DOHH2 (cell line): ENCODE data around the gene MYO5A.

Source experiments
- EZH2phosphoT487 ChIP-seq: fragments of 200-600 bp; sonication (generic); IDR thresholded peaks from 2 replicates; pipeline ENCODE4 v1.6.1; 2017; ENCODE audit warnings: borderline replicate concordance, mild to moderate bottlenecking, antibody characterized with exemption, low read length, moderate library complexity, mixed read lengths
- TF ChIP-seq, protein P1 (sequence below): fragments of 200-600 bp; sonication (generic); IDR thresholded peaks from one replicate; pipeline ENCODE4 v1.5.1; 2014; ENCODE audit warnings: antibody characterized with exemption, mild to moderate bottlenecking, low read depth, low read length; ENCODE audit not compliant: poor library complexity, severe bottlenecking

GRCh38 chr15:52518487-52519371, 10.0 kb downstream of the MYO5A start:
- TF ChIP-seq, protein P1, sequence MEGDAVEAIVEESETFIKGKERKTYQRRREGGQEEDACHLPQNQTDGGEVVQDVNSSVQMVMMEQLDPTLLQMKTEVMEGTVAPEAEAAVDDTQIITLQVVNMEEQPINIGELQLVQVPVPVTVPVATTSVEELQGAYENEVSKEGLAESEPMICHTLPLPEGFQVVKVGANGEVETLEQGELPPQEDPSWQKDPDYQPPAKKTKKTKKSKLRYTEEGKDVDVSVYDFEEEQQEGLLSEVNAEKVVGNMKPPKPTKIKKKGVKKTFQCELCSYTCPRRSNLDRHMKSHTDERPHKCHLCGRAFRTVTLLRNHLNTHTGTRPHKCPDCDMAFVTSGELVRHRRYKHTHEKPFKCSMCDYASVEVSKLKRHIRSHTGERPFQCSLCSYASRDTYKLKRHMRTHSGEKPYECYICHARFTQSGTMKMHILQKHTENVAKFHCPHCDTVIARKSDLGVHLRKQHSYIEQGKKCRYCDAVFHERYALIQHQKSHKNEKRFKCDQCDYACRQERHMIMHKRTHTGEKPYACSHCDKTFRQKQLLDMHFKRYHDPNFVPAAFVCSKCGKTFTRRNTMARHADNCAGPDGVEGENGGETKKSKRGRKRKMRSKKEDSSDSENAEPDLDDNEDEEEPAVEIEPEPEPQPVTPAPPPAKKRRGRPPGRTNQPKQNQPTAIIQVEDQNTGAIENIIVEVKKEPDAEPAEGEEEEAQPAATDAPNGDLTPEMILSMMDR: no peak
- TF ChIP-seq EZH2phosphoT487: no peak
